Activated CD4-positive, CD25-positive, alpha-beta regulatory T cell treated with anti-CD3 and anti-CD28 coated beads, Interleukin-2, amount 50 U/mL, for 16 hours (primary cell): Measurements from ENCODE around the gene ETV6.
"Not testable (repeated sequence)": the region's sequence is repeated elsewhere in the genome, so short reads cannot be mapped to it uniquely, and the experiment has no call there.

ENCODE experiments used
- DNase-seq: peaks from one replicate; pipeline ENCODE4 v3.0.0-alpha.2; 2020; ENCODE audit warnings: low read depth, low spot score

Gene ETV6

GRCh38 chr12:11668611-11669010, 19.1 kb downstream of the ETV6 start:
- DNase-seq, result no peak

GRCh38 chr12:11669348-11669747, 19.9 kb downstream of the ETV6 start:
- DNase-seq, result no peak

- no peak for DNase-seq
Measured at GRCh38 chr12:11672256-11673191, 23.1 kb downstream of the ETV6 start.

- DNase-seq, result no peak
Measured at GRCh38 chr12:11673666-11674461, 24.4 kb downstream of the ETV6 start.

- DNase-seq, result no peak
Measured at GRCh38 chr12:11674894-11675390, 25.5 kb downstream of the ETV6 start.

GRCh38 chr12:11676052-11676451, 26.6 kb downstream of the ETV6 start:
- no peak for DNase-seq

GRCh38 chr12:11677093-11677492, 27.6 kb downstream of the ETV6 start:
- no peak for DNase-seq

- DNase-seq, result no peak
Measured at GRCh38 chr12:11677752-11678151, 28.3 kb downstream of the ETV6 start.

- DNase-seq, result no peak
Measured at GRCh38 chr12:11678781-11679180, 29.3 kb downstream of the ETV6 start.

GRCh38 chr12:11681207-11681606, 31.7 kb downstream of the ETV6 start:
- DNase-seq, result no peak

GRCh38 chr12:11681695-11682094, 32.2 kb downstream of the ETV6 start:
- not testable (repeated sequence) for DNase-seq

- no peak for DNase-seq
Measured at GRCh38 chr12:11684393-11684792, 34.9 kb downstream of the ETV6 start.

- DNase-seq, result no peak
Measured at GRCh38 chr12:11684811-11685210, 35.3 kb downstream of the ETV6 start.

GRCh38 chr12:11685316-11685715, 35.8 kb downstream of the ETV6 start:
- DNase-seq, result no peak

GRCh38 chr12:11685716-11686115, 36.2 kb downstream of the ETV6 start:
- DNase-seq, result no peak

- DNase-seq, result no peak
Measured at GRCh38 chr12:11686120-11686519, 36.6 kb downstream of the ETV6 start.

GRCh38 chr12:11687528-11687927, 38.1 kb downstream of the ETV6 start:
- no peak for DNase-seq

GRCh38 chr12:11688379-11688778, 38.9 kb downstream of the ETV6 start:
- no peak for DNase-seq

- no peak for DNase-seq
Measured at GRCh38 chr12:11688831-11689230, 39.4 kb downstream of the ETV6 start.

- DNase-seq, result no peak
Measured at GRCh38 chr12:11689591-11690186, 40.2 kb downstream of the ETV6 start.

GRCh38 chr12:11693067-11693466, 43.6 kb downstream of the ETV6 start:
- no peak for DNase-seq

GRCh38 chr12:11693601-11694000, 44.1 kb downstream of the ETV6 start:
- no peak for DNase-seq
